H1 (cell line): Measurements from ENCODE around the gene NUTM2E. TPM values are rescaled to one million over a fixed set of nuclear protein-coding genes. Genes with fewer than 3 reads are reported as not detected.
"Not testable (repeated sequence)": the region's sequence is repeated elsewhere in the genome, so short reads cannot be mapped to it uniquely, and the experiment has no call there.

Experiments
- CTCF ChIA-PET: fragments of 300-600 bp; sonication (Branson Sonifier 250); formaldehyde crosslinking; loops from one replicate; lab custom pipeline; 2021; ENCODE audit not compliant: partially characterized antibody; lab: Charles Lee
- POLR2A ChIA-PET: fragments of 300-600 bp; sonication (Branson Sonifier 250); formaldehyde crosslinking; loops from one replicate; lab custom pipeline; 2021; ENCODE audit warnings: inconsistent platforms; ENCODE audit not compliant: partially characterized antibody; lab: Charles Lee
- DNase-seq, 2 experiments: peaks; one replicate each; pipeline versions ENCODE4 v3.0.0 to v3.0.0-alpha.2; 2010 to 2022; ENCODE audit warnings: low spot score in 2 of 2, low read depth in 1 of 2, mixed read lengths in 1 of 2
- FAIRE-seq: peaks from 2 replicates; lab custom pipeline; 2011; peaks lifted over from hg19 to GRCh38; lab: Jason Lieb, UNC
- H2AFZ ChIP-seq: 2 replicates; pipeline ENCODE4 v1.8.1; 2012; ENCODE audit warnings: low read length, inconsistent platforms
- H2AK5ac ChIP-seq: 2 replicates; pipeline ENCODE4 v1.6.1; 2013; ENCODE audit warnings: low read depth, low read length
- H2BK120ac ChIP-seq: replicated peaks from 2 replicates; pipeline ENCODE3; 2013; ENCODE audit warnings: low read depth, low read length, inconsistent platforms
- H2BK12ac ChIP-seq: 2 replicates; pipeline ENCODE4 v1.6.1; 2013; ENCODE audit warnings: low read depth, low read length
- H2BK15ac ChIP-seq: 2 replicates; pipeline ENCODE4 v1.6.1; 2013; ENCODE audit warnings: low read length
- H2BK20ac ChIP-seq: 2 replicates; pipeline ENCODE4 v1.6.1; 2013; ENCODE audit warnings: low read length
- H2BK5ac ChIP-seq: 2 replicates; pipeline ENCODE4 v1.6.1; 2013; ENCODE audit warnings: low read depth, low read length
- H3K14ac ChIP-seq: 2 replicates; pipeline ENCODE4 v1.6.1; 2013; ENCODE audit warnings: inconsistent platforms; ENCODE audit not compliant: insufficient read length
- H3K18ac ChIP-seq: 2 replicates; pipeline ENCODE4 v1.6.1; 2013; ENCODE audit warnings: low read length; ENCODE audit errors: extremely low read depth
- H3K23ac ChIP-seq: 2 replicates; pipeline ENCODE4 v1.6.1; 2013; ENCODE audit warnings: inconsistent platforms; ENCODE audit not compliant: insufficient read length
- H3K23me2 ChIP-seq: 2 replicates; pipeline ENCODE4 v1.6.1; 2013; ENCODE audit warnings: low read depth, low read length
- H3K27ac ChIP-seq: 2 replicates; pipeline ENCODE4 v1.6.1; 2011; ENCODE audit warnings: low read depth, low read length, inconsistent platforms
- H3K27me3 ChIP-seq, 4 experiments: replicated peaks in 1 of 4; 1 replicate in 1 of 4; 2 replicates in 3 of 4; pipeline versions ENCODE4 v1.6.1 to v1.8.1; 2011 to 2013; ENCODE audit warnings: low read length in 3 of 4, mild to moderate bottlenecking in 3 of 4, inconsistent platforms in 2 of 4, mixed read lengths in 2 of 4, moderate library complexity in 1 of 4; ENCODE audit not compliant: control insufficient read depth in 3 of 4, insufficient read depth in 3 of 4; ENCODE audit errors: extremely low read depth in 1 of 4
- H3K36me3 ChIP-seq, 4 experiments: 2 replicates each; pipeline versions ENCODE4 v1.6.1 to v1.8.1; 2011 to 2013; ENCODE audit warnings: mild to moderate bottlenecking in 4 of 4, low read length in 3 of 4, moderate library complexity in 2 of 4, control low read depth in 1 of 4, inconsistent platforms in 1 of 4; ENCODE audit not compliant: insufficient read depth in 4 of 4, control insufficient read depth in 2 of 4
- H3K4ac ChIP-seq: replicated peaks from 2 replicates; pipeline ENCODE3; 2013; ENCODE audit warnings: low read length, low read depth, mixed read lengths, inconsistent platforms; ENCODE audit not compliant: insufficient read length
- H3K4me1 ChIP-seq, 4 experiments: replicated peaks in 1 of 4; 1 replicate in 1 of 4; 2 replicates in 3 of 4; pipeline versions ENCODE4 v1.6.1 to v1.8.1; 2011 to 2013; ENCODE audit warnings: low read length in 3 of 4, inconsistent platforms in 2 of 4, mixed read lengths in 1 of 4; ENCODE audit not compliant: insufficient read depth in 4 of 4, control insufficient read depth in 3 of 4
- H3K4me2 ChIP-seq, 2 experiments: 2 replicates each; pipeline versions ENCODE4 v1.6.1 to v1.8.1; 2011 to 2013; ENCODE audit warnings: low read depth in 2 of 2, low read length in 2 of 2, control low read depth in 1 of 2, inconsistent platforms in 1 of 2, mild to moderate bottlenecking in 1 of 2; ENCODE audit not compliant: insufficient read depth in 1 of 2
- H3K4me3 ChIP-seq, 4 experiments: fragments of 200-600, 300-600 bp in 1 of 4; sonication (generic), shearing (Covaris generic), sonication (Bioruptor Twin) in 1 of 4; 2 replicates each; pipeline versions ENCODE4 v1.5.1 to v1.8.1; 2011 to 2016; ENCODE audit warnings: low read length in 4 of 4, low read depth in 3 of 4, control low read depth in 2 of 4, inconsistent platforms in 2 of 4, mild to moderate bottlenecking in 2 of 4, mixed read lengths in 1 of 4, moderate library complexity in 1 of 4; ENCODE audit not compliant: insufficient read depth in 2 of 4; ENCODE audit errors: extremely low read depth in 1 of 4
- H3K56ac ChIP-seq: replicated peaks from 2 replicates; pipeline ENCODE3; 2013; ENCODE audit warnings: low read depth, mild to moderate bottlenecking, mixed read lengths, low read length, inconsistent platforms; ENCODE audit not compliant: insufficient read length
- H3K79me1 ChIP-seq: 2 replicates; pipeline ENCODE4 v1.6.1; 2013; ENCODE audit warnings: low read depth, low read length, control low read depth
- H3K79me2 ChIP-seq, 2 experiments: 2 replicates each; pipeline versions ENCODE4 v1.6.1 to v1.8.1; 2012 to 2013; ENCODE audit warnings: low read length in 2 of 2, mild to moderate bottlenecking in 2 of 2, inconsistent platforms in 1 of 2; ENCODE audit not compliant: insufficient read depth in 2 of 2, control insufficient read depth in 1 of 2
- H3K9ac ChIP-seq, 4 experiments: replicated peaks in 1 of 4; 1 replicate in 1 of 4; 2 replicates in 3 of 4; pipeline versions ENCODE4 v1.6.1 to v1.8.1; 2011 to 2013; ENCODE audit warnings: low read depth in 3 of 4, low read length in 3 of 4, control low read depth in 2 of 4, mild to moderate bottlenecking in 2 of 4, moderate library complexity in 2 of 4, inconsistent platforms in 1 of 4; ENCODE audit errors: extremely low read depth in 1 of 4
- H3K9me3 ChIP-seq, 2 experiments: 2 replicates each; pipeline versions ENCODE4 v1.6.1 to v1.8.1; 2012 to 2013; ENCODE audit warnings: mild to moderate bottlenecking in 2 of 2, moderate library complexity in 2 of 2, control low read depth in 1 of 2, inconsistent platforms in 1 of 2, low read depth in 1 of 2, low read length in 1 of 2, mixed read lengths in 1 of 2; ENCODE audit not compliant: insufficient read depth in 2 of 2
- H4K20me1 ChIP-seq, 2 experiments: replicated peaks in 1 of 2; 2 replicates each; pipeline versions ENCODE3 to v1.8.1; 2011 to 2013; ENCODE audit warnings: inconsistent platforms in 2 of 2, low read length in 2 of 2, mild to moderate bottlenecking in 1 of 2; ENCODE audit not compliant: insufficient read depth in 2 of 2, control insufficient read depth in 1 of 2
- H4K5ac ChIP-seq: 2 replicates; pipeline ENCODE4 v1.6.1; 2013; ENCODE audit warnings: low read length, low read depth, mixed read lengths, inconsistent platforms; ENCODE audit not compliant: insufficient read length
- H4K8ac ChIP-seq: 2 replicates; pipeline ENCODE4 v1.8.0; 2013; ENCODE audit warnings: mild to moderate bottlenecking, moderate library complexity, low read length, inconsistent platforms; ENCODE audit not compliant: insufficient read depth; ENCODE audit errors: extremely low read depth
- H4K91ac ChIP-seq: replicated peaks from 2 replicates; pipeline ENCODE3; 2013; ENCODE audit warnings: low read length, mixed read lengths, inconsistent platforms; ENCODE audit not compliant: insufficient read length
- WGBS, 2 experiments: shearing (Covaris generic) in 1 of 2; methylation state at CpG; one replicate each; pipeline versions ENCODE4 v1.1.6 to v1.1.7; 2013 to 2015; ENCODE audit warnings: low lambda C conversion rate in 2 of 2, mixed read lengths in 2 of 2, inconsistent platforms in 1 of 2, low coverage in 1 of 2, missing lambda C conversion rate in 1 of 2; ENCODE audit not compliant: insufficient replicate concordance in 2 of 2, insufficient coverage in 1 of 2, insufficient read length in 1 of 2; ENCODE audit errors: extremely low coverage in 1 of 2, missing lambda C conversion rate in 1 of 2; 5-methylcytosine and 5-hydroxymethylcytosine counted together
- polyA plus RNA-seq, 7 experiments: library from polyadenylated mRNA; depleted of rRNA in 3 of 7; stranded (reverse) in 5 of 7; unstranded in 2 of 7; fragments of >200 nt in 5 of 7; fragments of 200-250 nt in 2 of 7; gene quantifications; 1 replicate in 5 of 7; 2 replicates in 1 of 7; 4 replicates in 1 of 7; pipeline versions ENCODE4 v1.2.1 to v1.2.3, GENCODE V29; 2011 to 2013; ENCODE audit warnings: missing spikeins in 2 of 7, mixed read lengths in 2 of 7
- total RNA-seq: library from RNA; stranded (reverse); fragmentation: NEBNext Ultra II Directional; extraction: Animal tissue kit (Norgen Biotek cat#: 25700); gene quantifications from 2 replicates; pipeline ENCODE4 v1.2.1, GENCODE V29; 2021

Gene NUTM2E
- total and polyA plus RNA-seq, 2 of the 8 experiments (the other 6 are each of a cell fraction or from before 2014, with no cell fraction given): 0.02 to 0.28 TPM

GRCh38 chr10:79835891-79836290 lies 9.4 kb downstream of the NUTM2E start:
- not testable (repeated sequence) for H3K79me1 ChIP-seq

GRCh38 chr10:79836891-79837290 lies 10.4 kb downstream of the NUTM2E start:
- H3K9me3 ChIP-seq, H3K79me1 ChIP-seq, H2BK15ac ChIP-seq, H2BK12ac ChIP-seq, H3K23ac ChIP-seq, DNase-seq, FAIRE-seq, H3K4me3 ChIP-seq, H3K9ac ChIP-seq, H2BK5ac ChIP-seq, H3K4me1 ChIP-seq, H2BK20ac ChIP-seq, H2AFZ ChIP-seq, H3K36me3 ChIP-seq, H3K23me2 ChIP-seq, H4K5ac ChIP-seq, H4K91ac ChIP-seq, H3K14ac ChIP-seq, CTCF ChIA-PET, H3K27me3 ChIP-seq, H3K27ac ChIP-seq, H4K8ac ChIP-seq, POLR2A ChIA-PET, H3K18ac ChIP-seq, H4K20me1 ChIP-seq, H3K4me2 ChIP-seq, H2BK120ac ChIP-seq, H3K56ac ChIP-seq, H3K4ac ChIP-seq, H3K79me2 ChIP-seq, H2AK5ac ChIP-seq: not testable (repeated sequence)
- 92% methylated on average over 1 of the region's 1 CpG; no CpG with 5 or more reads in 1 of the 2 experiments for WGBS, 2 experiments

More at GRCh38 chr10:79835891-79836290, 9.4 kb downstream of the NUTM2E start:
- H4K5ac ChIP-seq, H4K91ac ChIP-seq, H3K27me3 ChIP-seq, H3K9me3 ChIP-seq, H3K27ac ChIP-seq, H3K23ac ChIP-seq, H2BK12ac ChIP-seq, H2BK15ac ChIP-seq, H4K20me1 ChIP-seq, H2BK120ac ChIP-seq, H3K14ac ChIP-seq, H3K4me3 ChIP-seq, H3K4ac ChIP-seq, FAIRE-seq, H3K18ac ChIP-seq, H2AK5ac ChIP-seq, H3K36me3 ChIP-seq, CTCF ChIA-PET, H3K4me1 ChIP-seq, H3K9ac ChIP-seq, H3K79me2 ChIP-seq, DNase-seq, POLR2A ChIA-PET, H2BK5ac ChIP-seq, H2BK20ac ChIP-seq, H3K56ac ChIP-seq, H3K4me2 ChIP-seq, H2AFZ ChIP-seq, H4K8ac ChIP-seq, H3K23me2 ChIP-seq: not testable (repeated sequence)
- 83% methylated on average over 1 of the region's 2 CpGs; no CpG with 5 or more reads in 1 of the 2 experiments for WGBS, 2 experiments
